ENCODE data around the gene ULK1.

GRCh38 chr12:131934535-131934934 is 40.1 kb downstream of the ULK1 start:
- no peak for TF ChIP-seq CTCF (IDR thresholded peaks at IDR 0.05 in 4 of 5, conservative IDR thresholded peaks at IDR 0.05 in 1 of 5)
- no peak for TF ChIP-seq POLR2A (IDR thresholded peaks at IDR 0.05)
